HG02798 (cell line): ENCODE data around the gene SUN2.

Experiments
- ATAC-seq: cut with Tn5 transposase; IDR thresholded peaks from one replicate; pipeline ENCODE4 v1.9.1; 2021; ENCODE audit warnings: mild to moderate bottlenecking; ENCODE audit not compliant: unreplicated experiment, poor library complexity

Gene SUN2

GRCh38 chr22:38719196-38719595 is 36.6 kb downstream of the SUN2 start:
- no peak for ATAC-seq

GRCh38 chr22:38718414-38718813 is 37.4 kb downstream of the SUN2 start:
- ATAC-seq = no peak

GRCh38 chr22:38717244-38717643 is 38.6 kb downstream of the SUN2 start:
- ATAC-seq = no peak

- no peak for ATAC-seq
These were observed 39.0 kb downstream of the SUN2 start for GRCh38 chr22:38716826-38717225.

- ATAC-seq = no peak
These were observed 39.5 kb downstream of the SUN2 start for GRCh38 chr22:38716271-38716670.

- ATAC-seq = no peak
These were observed 39.9 kb downstream of the SUN2 start for GRCh38 chr22:38715852-38716251.

- ATAC-seq = no peak
These were observed 40.5 kb downstream of the SUN2 start for GRCh38 chr22:38715176-38715764.

- no peak for ATAC-seq
These were observed 41.9 kb downstream of the SUN2 start for GRCh38 chr22:38713921-38714320.

GRCh38 chr22:38712486-38713207 is 43.2 kb downstream of the SUN2 start:
- ATAC-seq = no peak

GRCh38 chr22:38710866-38711265 is 44.9 kb downstream of the SUN2 start:
- ATAC-seq = no peak

- no peak for ATAC-seq
These were observed 45.4 kb downstream of the SUN2 start for GRCh38 chr22:38710351-38710750.

- ATAC-seq = no peak
These were observed 46.5 kb downstream of the SUN2 start for GRCh38 chr22:38709306-38709705.

- ATAC-seq = no peak
These were observed 47.8 kb downstream of the SUN2 start for GRCh38 chr22:38707984-38708383.

GRCh38 chr22:38707346-38707745 is 48.5 kb downstream of the SUN2 start:
- no peak for ATAC-seq

GRCh38 chr22:38706901-38707195 is 49.0 kb downstream of the SUN2 start:
- ATAC-seq = no peak

GRCh38 chr22:38706101-38706900 is 49.5 kb downstream of the SUN2 start:
- peak; percentile 2 for ATAC-seq

GRCh38 chr22:38705235-38706100 is 50.3 kb downstream of the SUN2 start, which contains the start of gene GTPBP1:
TSS of gene GTPBP1 (plus strand) at chr22:38705944. CDS start at chr22:38705956, 12 bp downstream.
- ATAC-seq = peak; percentile 79

GRCh38 chr22:38704654-38705234 is 51.1 kb downstream of the SUN2 start:
- no peak for ATAC-seq

- peak; percentile 46 for ATAC-seq
These were observed 54.8 kb downstream of the SUN2 start, which contains the start of gene JOSD1 for GRCh38 chr22:38700789-38701628. TSS of gene JOSD1 (minus strand) at chr22:38700943. CDS start at chr22:38699987, 956 bp downstream.
